NCI-H446 treated with DMSO at 0.1 percent for 48 hours (cell line): Measurements from ENCODE around the gene SFTPB.
"Not testable (repeated sequence)": the region's sequence is repeated elsewhere in the genome, so short reads cannot be mapped to it uniquely, and the experiment has no call there.

Experiments used
- DNase-seq: peaks from one replicate; lab custom pipeline; 2025; lab: John Stamatoyannopoulos, UW

The SFTPB gene

DNA sequence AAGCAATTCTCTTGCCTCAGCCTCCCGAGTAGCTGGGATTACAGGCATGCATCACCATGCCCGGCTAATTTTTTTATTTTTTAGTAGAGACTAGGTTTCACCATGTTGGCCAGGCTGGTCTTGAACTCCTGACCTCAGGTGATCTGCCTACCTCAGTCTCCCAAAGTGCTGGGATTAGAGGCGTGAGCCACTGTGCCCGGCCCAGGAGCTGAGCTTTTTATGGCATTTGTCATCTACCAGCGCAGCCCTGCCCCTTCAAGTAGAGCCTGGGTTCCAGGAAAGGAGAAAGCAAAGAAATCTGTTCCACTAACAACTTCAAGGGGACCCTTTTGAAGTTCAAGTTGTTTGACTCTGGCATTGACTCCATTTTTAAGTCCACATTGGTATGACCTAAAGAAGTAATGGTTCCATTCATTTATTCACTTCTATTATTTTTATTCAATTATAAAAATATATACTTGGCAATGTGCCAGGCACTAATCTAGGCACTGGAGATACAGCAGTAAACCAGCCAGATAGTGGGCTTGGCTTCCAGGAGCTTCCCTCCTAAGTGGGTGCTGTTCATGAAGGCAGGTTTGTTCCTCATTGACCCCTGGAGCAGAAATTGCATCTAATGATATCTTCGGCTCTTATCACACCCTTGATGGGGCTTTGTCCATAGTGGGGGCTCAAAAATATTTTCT is 8.0 kb upstream of the SFTPB start:
- DNase-seq = no peak

DNA sequence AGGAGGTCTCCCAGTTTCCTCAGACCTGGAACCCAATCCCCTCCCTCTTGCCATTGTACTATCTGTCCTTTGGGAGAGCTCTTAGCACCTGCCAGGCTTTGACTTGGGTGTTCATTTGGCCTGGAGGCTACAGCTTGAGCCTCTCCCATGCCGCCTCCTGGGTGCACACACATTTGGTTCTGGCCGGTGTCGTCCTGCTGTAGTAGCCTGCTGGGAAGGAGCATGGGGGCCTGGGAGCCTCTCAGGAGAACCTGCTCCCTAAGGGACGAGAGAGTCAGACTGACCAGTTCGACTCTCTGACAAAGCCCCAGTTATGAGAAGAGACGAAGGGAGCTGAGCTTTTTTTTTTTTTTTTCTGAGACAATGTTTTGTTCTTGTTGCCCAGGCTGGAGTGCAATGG is 7.4 kb upstream of the SFTPB start:
- no peak for DNase-seq

DNA sequence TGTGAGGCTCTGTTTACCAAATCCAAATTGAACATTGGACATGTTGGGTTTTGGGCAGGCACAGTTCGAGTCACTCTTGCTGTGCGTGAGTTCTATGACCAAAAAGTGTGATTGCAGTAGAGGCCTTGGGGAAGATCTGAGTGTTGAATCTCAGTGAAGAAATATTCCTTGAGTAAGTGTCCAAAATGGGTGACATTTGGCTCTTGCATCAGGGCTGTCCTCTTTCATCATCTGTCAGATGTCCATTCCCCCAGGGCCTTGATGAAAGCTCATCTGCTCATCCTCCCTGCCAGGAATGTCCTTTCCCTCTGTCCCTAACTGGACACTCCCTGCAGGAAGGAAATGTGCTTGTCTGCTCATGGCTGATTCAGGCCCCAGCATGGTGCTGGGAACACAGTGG is 6.4 kb upstream of the SFTPB start:
- DNase-seq = no peak

DNA sequence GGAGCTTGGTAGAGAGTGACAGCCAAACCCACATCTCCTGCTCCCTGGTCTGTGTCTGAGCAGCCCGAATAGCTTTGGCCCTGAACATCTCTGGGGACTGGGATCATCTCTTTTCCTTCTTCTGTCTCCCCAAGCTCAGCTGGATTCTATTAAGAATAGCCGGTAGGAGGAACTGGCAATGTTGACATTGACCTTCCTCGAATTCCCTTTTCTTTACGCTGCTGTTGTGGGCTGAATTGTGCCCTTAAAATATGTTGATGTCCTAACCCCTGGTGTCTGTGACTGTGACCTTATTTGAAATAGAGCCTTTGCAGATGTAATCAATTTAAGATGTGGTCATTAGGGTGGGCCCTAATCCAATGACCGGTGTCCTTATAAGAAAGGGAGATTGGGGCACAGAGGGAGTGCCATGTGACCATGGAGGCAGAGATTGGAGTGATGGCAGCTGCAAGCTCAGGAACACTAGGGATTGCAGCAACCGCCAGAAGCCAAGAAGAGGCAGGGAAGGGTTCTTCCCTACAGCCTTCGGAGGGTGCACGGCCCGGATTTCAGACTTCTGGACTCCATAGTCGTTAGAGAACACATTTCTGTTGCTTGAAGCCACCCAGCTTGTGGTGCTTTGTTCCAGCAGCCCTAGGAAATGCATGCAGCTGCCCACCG is 5.8 kb upstream of the SFTPB start:
- DNase-seq = no peak

DNA sequence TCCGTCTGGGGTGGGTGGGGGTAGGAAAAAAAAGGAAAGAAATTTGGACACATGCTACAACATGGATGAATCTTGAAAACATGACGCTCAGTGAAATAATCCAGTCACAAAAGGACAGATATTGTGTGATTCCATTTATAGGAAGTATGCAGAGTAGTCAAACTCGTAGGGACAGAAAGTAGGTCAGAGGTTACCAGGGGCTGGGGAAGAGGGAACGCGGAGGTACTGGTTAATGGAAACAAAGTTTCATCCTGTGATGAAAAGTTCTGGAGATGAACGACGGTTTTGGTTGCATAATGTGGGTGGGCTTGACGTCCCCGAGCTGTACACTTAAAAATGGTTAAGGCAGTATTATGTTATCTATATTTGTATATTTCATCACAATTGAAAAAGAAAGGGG is 4.5 kb upstream of the SFTPB start:
- no peak for DNase-seq

DNA sequence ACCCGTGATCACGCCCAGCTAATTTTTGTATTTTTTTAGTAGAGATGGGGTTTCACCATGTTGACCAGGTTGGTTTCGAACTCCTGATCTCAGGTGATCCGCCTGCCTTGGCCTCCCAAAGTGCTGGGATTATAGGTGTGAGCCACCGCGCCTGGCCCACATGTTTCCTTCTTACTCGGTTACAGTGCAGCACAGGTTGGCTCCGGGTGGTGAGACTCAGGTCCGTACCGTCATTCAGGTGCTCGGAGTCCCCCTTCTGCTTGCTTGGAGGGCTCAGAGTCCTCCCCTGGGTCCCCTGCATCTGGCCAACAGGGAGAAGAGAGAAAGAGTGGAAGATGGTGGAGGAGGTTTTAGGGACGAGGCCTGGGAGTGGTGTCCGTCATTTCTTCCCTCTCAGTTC is 2.4 kb upstream of the SFTPB start:
- not testable (repeated sequence) for DNase-seq

DNA sequence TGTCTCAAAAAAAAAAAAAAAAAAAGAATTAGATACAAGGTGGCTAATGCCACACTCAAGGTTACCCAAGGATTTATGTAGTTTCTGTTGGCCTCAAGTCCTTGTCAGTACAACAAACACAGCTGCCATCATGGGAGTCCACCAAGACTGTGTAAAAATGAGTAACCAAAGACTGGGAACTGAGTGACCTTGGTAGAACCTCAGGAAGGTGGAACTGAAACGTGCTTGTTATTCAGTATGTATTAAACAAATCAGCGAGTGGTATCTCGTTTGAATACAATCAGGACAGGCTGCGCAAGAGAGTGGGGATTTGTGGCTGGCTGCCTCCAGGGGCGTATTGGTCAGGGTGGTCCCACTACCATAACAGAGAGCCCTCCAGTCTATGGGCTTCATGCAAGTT is 1.6 kb upstream of the SFTPB start:
- DNase-seq = no peak

DNA sequence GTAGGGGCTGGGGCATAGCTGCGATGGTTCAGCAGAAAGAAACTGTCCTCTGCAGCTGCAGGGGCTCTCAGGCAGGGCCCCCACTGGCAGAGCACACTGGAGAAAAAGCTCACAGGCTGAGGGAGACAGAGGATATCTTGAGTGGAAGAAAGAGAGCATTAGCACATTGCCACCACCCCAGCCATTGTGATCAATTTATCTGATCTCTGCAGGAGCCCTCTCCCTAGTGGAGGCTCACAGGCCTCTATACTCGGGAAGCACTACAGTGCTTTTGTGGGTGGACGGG is 801 bp upstream of the SFTPB start:
- DNase-seq = no peak

DNA sequence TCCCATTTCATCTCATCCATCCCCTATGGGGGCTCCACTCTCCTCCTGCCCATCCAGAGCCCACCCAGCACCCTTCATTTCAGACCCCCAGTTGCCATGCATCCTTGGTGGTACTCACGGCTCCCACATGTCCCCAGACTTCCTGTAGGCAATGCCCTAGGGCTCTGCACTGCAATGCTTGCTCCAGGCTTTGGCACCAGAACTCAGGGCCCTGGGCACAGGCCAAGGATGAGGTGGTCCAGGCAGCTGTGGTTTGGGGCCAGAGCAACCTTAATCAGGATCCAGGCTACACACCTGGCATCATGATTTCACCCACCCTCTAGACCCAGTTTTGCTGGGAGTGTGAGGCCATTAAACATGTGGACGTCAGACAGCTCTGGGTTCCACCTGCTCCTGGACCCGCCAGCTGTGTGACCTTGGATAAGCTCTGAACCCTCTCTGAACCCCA is 414 bp downstream of the SFTPB start:
- DNase-seq = no peak

DNA sequence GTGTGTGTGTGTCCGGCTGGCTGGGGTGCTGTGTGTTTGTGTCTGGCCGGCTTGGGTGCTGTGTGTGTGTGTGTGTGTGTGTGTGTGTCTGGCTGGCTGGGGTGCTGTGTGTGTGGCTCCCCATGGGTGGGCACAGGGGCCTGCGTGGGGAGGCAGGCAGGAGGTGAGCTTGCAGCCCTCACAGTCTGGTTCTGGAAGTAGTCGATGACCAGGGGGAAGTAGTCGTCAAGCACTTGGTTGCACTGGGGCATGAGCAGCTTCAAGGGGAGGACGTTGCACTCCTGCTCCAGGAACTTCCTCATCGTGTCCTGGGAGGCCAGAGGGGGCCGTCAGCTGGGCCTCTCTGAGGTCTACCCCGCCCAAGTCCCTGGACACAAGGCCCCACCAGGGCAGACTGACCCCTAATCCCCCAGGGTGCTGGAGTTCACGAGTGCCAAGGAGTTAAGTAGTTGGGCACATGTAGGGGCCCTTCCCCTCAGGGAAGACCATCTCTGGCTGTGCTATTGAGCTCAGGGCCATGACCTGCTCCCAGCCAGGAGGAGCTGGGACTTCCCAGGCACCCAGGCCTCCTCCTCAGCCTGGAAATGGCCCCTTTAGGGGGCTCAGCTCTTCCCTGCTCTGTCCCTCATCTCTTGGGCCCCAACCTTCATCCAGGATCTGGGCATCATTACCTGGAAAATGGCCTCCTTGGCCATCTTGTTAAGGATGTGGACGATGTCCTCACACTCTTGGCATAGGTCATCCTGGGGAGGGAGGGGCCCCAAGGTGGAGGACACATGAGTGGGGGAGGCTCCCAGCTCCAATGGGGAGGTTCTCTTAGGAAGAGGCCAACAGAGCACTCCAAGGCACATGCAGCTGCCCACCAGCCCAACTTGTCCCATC is 1.3 kb downstream of the SFTPB start:
- no peak for DNase-seq

DNA sequence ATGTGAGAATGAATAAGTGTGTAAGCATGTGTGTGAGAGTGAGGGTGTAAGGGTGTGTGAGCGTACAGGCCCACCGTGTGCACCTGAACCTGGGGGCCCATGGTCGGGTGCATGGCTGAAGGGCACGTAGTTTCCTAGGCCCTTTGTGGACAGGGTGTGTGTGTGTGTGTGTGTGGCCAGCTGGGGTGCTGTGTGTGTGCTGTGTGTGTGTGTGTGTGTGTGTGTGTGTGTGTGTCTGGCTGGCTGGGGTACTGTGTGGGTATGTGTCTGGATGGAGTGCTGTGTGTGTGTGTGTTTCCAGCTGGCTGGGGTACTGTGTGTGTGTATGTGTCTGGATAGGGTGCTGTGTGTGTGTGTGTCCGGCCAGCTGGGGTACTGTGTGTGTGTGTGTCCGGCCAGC is 2.0 kb downstream of the SFTPB start:
- no peak for DNase-seq

DNA sequence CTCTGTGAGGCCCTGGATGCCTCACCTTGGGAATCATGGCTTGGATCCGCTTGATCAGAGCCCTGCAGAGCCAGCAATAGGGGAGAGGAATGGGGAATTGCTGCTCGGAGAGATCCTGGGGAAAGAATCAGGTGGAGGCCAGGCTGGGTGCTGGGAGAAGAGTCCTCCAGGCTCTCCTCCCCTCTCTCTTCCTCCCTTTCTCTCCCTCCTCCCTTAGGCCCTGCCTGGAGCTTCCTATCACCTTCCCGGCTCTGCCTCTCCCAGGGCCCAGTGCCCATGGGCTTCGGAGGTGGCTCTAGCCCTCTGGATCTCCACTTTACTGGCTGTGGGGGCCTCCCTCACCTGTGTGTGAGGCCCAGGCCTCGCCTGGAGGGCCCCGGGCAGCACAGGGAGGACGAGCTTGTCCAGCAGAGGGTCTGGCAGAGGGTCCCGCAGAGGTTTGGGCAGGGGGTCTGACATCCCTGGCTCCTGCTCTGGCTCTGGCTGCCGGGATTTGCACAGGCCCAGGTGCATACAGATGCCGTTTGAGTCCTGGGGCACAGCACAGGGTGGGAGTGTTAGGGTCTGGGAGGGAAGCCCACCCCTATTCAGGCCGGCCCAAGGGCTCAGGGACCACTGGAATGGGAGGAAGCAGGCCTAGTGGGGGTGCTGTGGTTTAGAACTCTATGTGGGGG is 2.6 kb downstream of the SFTPB start:
- DNase-seq = no peak

DNA sequence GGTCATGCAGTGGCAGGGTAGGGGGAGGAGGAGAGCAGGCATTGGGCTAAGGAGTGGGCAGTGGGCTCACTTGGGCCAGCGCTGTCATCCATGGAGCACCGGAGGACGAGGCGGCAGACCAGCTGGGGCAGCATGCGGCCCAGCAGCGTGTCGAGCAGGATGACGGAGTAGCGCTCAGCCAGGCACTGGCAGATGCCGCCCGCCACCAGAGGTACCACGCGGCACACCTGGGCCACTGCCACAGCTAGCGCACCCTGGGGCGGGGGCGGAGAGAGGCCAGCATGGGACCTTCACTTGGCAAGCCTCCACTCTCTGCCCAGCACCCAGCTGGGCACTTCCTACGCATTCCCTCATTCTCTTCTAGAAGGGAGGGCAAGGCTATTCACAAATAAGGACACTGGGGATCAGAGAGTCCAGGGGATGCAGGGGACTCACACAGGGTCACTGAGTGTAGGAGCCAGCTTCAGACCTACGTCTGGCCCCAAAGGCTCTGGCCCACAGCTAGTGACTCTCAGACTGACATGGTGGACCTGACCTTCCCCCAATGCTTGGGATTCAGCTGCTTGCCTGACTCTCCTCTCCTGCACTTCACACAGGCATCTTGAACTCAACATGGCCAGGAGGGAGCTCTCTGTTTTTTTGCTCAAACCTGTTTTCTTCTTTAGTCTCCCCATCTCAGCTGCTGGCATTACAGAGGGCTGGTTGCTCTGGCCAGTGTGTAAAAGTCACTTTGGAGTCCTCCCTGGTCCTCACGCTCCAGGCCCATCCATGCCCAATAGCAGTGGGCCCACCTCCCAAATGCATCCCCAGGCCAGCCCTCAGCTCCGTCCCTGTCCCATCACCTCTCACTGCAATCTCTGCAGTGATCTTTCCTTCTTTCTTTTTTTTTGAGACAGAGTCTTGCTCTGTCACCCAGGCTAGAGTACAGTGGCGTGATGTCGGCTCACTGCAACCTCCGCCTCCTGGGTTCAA is 4.1 kb downstream of the SFTPB start:
- no peak for DNase-seq

DNA sequence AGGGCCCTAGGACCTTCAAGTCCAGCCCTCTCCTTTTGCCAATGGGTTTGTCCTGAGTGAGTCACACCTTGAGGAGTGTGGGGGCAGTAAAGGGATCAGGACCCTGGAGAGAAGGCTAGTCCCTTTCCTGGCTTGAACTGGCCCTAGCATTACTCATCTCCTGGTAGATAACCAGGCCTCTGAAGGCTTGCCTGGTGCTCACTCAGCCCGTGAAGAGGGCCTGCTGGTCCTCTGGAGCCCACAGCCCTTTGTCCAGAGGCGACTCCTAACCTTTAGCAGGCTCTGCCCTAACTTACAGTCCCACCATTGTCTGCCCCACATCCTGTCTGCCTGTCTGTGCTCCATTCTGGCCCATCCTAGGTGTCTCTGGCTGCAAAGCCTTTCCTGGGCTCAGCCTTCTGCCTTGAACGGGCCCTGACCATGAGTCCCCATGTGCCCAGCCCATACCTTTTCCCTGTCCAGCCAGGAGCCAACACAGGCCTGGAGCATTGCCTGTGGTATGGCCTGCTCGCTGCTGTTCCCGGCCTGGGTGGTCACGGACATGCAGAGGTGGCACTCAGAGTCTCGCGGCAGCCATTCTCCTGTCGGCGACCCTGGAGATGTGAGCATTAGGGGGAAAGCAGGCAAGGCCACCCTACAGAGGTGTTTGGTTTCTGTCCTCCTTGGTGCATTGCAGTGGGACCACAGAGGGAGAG is 5.0 kb downstream of the SFTPB start:
- no peak for DNase-seq

DNA sequence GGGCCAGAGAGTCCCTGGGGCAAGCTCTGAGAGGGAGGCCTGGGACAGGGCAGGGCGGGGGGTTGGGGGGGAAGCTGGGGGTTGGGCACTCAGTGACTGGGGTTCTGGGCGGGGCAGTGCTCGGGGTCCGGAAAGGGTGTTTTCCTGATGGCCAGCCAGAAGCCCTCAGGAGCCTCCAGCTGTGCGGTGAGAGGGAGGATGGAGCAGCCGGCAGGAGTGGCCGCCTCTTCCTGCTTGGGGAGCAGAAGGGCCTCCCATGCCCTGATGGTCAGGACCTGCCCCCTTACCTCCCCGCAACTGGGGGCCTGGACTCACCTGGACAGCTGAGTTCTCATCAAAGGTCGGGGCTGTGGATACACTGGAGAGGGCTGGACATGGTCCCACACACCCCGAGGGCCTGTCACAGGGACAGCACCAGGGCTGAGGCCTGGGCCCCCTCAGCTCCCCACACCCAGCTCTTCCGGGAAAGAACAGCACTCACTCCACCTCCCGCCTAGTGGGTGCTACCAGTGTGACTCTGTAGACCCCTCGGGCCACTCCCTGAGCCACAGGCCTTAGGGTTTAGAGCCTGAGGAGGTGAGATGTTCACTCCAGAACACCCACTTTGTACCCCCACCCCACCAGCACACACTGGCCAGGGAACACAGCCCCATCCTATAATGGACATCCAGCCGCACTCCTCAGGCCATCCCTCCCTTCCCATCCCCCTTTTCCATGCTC is 6.7 kb downstream of the SFTPB start:
- DNase-seq = no peak

DNA sequence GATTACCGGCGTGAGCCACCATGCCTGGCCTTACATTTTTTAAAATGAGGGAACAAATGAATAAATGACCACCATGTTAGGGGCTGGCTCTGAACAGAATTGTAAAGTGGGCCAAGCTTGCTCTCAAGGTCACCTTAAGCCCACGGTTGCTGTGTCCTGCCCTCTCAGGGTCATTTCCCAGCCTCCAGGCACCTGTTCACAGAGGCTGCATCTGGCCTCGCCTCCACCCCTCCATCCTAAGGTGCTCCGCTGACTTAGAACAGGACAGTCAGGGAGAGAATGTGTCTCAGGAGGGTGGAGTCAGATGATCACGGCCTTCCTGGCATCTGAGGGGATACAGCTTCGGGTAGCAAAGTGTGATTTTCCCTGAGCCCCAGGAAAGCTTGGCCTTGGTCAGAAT is 7.3 kb downstream of the SFTPB start:
- DNase-seq = no peak

DNA sequence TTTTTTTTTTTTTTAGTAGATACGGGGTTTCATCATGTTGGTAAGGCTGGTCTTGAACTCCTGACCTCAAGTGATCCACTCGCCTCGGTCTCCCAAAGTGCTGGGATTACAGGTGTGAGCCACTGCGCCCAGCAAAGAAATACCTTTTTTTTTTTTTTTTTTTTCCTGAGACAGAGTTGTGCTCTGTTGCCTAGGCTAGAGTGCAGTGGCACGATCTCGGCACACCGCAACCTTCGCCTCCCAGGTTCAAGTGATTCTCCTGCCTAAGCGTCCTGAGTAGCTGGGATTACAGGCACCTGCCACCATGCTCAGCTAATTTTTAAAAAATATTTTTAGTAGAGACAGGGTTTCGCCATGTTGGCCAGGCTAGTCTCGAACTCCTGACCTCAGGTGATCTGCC is 7.7 kb downstream of the SFTPB start:
- not testable (repeated sequence) for DNase-seq

DNA sequence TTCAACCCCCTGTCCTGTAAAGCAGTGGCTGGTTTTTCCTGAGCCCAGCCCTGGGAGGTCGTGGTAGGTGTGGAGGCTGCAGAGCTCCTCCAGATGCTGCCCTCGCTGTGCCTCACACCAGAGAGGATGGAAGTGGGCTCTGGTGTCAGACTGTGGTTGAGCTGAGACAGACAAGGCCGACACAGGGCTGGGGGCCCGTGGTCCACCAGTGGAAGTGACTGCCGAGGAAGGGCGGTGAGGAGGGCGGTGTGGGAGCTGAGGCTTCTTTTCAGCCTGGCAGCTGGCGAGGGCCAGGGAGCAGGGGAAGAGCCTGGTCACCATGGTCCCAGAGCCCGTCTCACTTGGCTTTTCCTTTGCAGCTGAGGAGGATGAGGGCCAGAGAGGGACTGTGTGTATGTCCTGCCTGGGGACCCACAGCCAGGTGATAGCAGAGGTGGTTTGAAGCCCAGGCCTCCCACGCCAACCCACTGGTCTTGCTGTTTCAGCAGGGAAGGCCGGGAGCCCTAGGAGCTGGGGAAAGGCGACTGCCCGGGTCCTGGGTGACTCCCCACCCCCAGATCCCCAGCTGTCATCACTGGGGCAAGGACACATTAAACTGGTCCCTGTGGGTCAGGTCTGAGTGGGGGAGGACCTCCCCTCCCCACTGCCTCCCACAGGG is 8.5 kb downstream of the SFTPB start:
- no peak for DNase-seq

DNA sequence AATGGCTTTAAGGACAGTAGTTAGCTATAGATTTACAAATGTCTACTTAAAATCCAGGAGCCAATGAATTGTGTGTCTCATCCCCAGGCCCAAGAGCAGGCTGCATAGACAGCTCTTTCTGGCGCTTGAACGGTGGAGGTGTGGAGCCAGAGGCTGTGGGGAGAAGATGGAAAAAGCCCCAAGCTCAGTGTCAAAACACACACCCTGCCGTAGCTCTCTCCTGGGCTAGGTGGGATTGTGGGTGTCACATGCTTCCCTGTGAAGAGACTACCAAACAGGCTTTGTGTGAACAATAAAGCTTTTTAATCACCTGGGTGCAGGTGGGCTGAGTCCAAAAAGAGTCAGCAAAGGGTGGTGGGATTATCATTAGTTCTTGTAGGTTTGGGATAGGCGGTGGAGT is 10.6 kb downstream of the SFTPB start:
- DNase-seq = not testable (repeated sequence)

DNA sequence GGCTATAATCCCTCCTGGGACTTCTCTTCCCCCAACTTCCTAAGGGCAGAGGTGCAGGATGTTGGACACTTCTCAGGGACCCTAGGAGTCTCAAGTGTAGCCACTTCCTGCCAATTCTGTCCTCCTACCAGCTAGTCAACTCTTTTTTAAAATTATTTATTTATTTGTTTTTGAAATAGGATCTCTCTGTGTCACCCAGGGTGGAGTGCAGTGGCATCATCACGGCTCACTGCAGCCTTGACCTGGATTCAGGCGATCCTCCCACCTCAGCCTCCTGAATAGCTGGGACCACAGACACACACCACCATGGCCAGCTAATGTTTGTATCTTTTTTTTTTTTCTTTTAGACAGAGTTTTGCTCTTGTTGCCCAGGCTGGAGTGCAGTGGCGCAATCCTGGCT is 11.5 kb downstream of the SFTPB start:
- no peak for DNase-seq
